Measurements from ENCODE around the gene PRPH.

Gene PRPH

GRCh38 chr12:49334226-49334625 lies 39.3 kb downstream of the PRPH start:
- no peak for ATAC-seq
- TF ChIP-seq ZC3H10 (CRISPR knock-in tag; IDR thresholded peaks at IDR 0.05) = no peak
- TF ChIP-seq OSR1 (CRISPR knock-in tag; IDR thresholded peaks at IDR 0.05) = no peak
- TF ChIP-seq CREB5 (CRISPR knock-in tag; IDR thresholded peaks at IDR 0.05; ENCODE audit: low read depth) = no peak
- TF ChIP-seq ZFP30 (CRISPR knock-in tag; IDR thresholded peaks at IDR 0.05) = no peak

- TF ChIP-seq ZC3H10 (CRISPR knock-in tag; IDR thresholded peaks at IDR 0.05) (no peak), ZFP30 (CRISPR knock-in tag; IDR thresholded peaks at IDR 0.05) (no peak), ARNTL (CRISPR knock-in tag; IDR thresholded peaks at IDR 0.05; ENCODE audit: borderline replicate concordance, low read depth) (no peak), ZNF565 (CRISPR knock-in tag; conservative IDR thresholded peaks at IDR 0.05; ENCODE audit: low read depth) (no peak)
- ATAC-seq = no peak
These were observed 39.7 kb downstream of the PRPH start for GRCh38 chr12:49334681-49335080.

- TF ChIP-seq ZFP30 (CRISPR knock-in tag; IDR thresholded peaks at IDR 0.05) = no peak
- no peak for TF ChIP-seq POU6F1 (CRISPR knock-in tag; IDR thresholded peaks at IDR 0.05; ENCODE audit: borderline replicate concordance, low read depth)
- no peak for TF ChIP-seq ARNTL (CRISPR knock-in tag; IDR thresholded peaks at IDR 0.05; ENCODE audit: borderline replicate concordance, low read depth)
- no peak for TF ChIP-seq CSDC2 (CRISPR knock-in tag; IDR thresholded peaks at IDR 0.05)
- no peak for TF ChIP-seq ZNF8 (CRISPR knock-in tag; IDR thresholded peaks at IDR 0.05)
- no peak for TF ChIP-seq ESRRG (CRISPR knock-in tag; IDR thresholded peaks at IDR 0.05)
- no peak for TF ChIP-seq SNAI2 (CRISPR knock-in tag; IDR thresholded peaks at IDR 0.05)
- no peak for TF ChIP-seq ZNF565 (CRISPR knock-in tag; conservative IDR thresholded peaks at IDR 0.05; ENCODE audit: low read depth)
- TF ChIP-seq OSR1 (CRISPR knock-in tag; IDR thresholded peaks at IDR 0.05) = no peak
- no peak for TF ChIP-seq PPARA (CRISPR knock-in tag; IDR thresholded peaks at IDR 0.05; ENCODE audit: borderline replicate concordance)
- TF ChIP-seq ISL1 (CRISPR knock-in tag; IDR thresholded peaks at IDR 0.05) = no peak
- no peak for TF ChIP-seq TCF4 (CRISPR knock-in tag; IDR thresholded peaks at IDR 0.05; ENCODE audit: borderline replicate concordance)
- ATAC-seq = no peak
These were observed 40.4 kb downstream of the PRPH start for GRCh38 chr12:49335118-49335954.

- no peak for ATAC-seq
- TF ChIP-seq POU6F1 (CRISPR knock-in tag; IDR thresholded peaks at IDR 0.05; ENCODE audit: borderline replicate concordance, low read depth) = no peak
- no peak for TF ChIP-seq RARB (CRISPR knock-in tag; IDR thresholded peaks at IDR 0.05)
- TF ChIP-seq TOX (CRISPR knock-in tag; IDR thresholded peaks at IDR 0.05; ENCODE audit: borderline replicate concordance) = no peak
- TF ChIP-seq PPARA (CRISPR knock-in tag; IDR thresholded peaks at IDR 0.05; ENCODE audit: borderline replicate concordance) = no peak
- no peak for TF ChIP-seq PATZ1 (CRISPR knock-in tag; IDR thresholded peaks at IDR 0.05; ENCODE audit: borderline replicate concordance)
- no peak for TF ChIP-seq ESRRG (CRISPR knock-in tag; IDR thresholded peaks at IDR 0.05)
- no peak for TF ChIP-seq ZFP30 (CRISPR knock-in tag; IDR thresholded peaks at IDR 0.05)
- TF ChIP-seq ZFP3 (CRISPR knock-in tag; IDR thresholded peaks at IDR 0.05) = no peak
- no peak for TF ChIP-seq GLIS3 (CRISPR knock-in tag; IDR thresholded peaks at IDR 0.05)
- TF ChIP-seq BACH2 (CRISPR knock-in tag; IDR thresholded peaks at IDR 0.05; ENCODE audit: borderline replicate concordance) = no peak
- TF ChIP-seq ARNTL (CRISPR knock-in tag; IDR thresholded peaks at IDR 0.05; ENCODE audit: borderline replicate concordance, low read depth) = no peak
- TF ChIP-seq ZNF70 (CRISPR knock-in tag; IDR thresholded peaks at IDR 0.05) = no peak
- TF ChIP-seq OSR1 (CRISPR knock-in tag; IDR thresholded peaks at IDR 0.05) = no peak
- no peak for TF ChIP-seq CSRNP3 (CRISPR knock-in tag; IDR thresholded peaks at IDR 0.05)
- TF ChIP-seq TCF4 (CRISPR knock-in tag; IDR thresholded peaks at IDR 0.05; ENCODE audit: borderline replicate concordance) = no peak
- TF ChIP-seq SNAI2 (CRISPR knock-in tag; IDR thresholded peaks at IDR 0.05) = no peak
- no peak for TF ChIP-seq CSDC2 (CRISPR knock-in tag; IDR thresholded peaks at IDR 0.05)
- no peak for TF ChIP-seq ZC3H10 (CRISPR knock-in tag; IDR thresholded peaks at IDR 0.05)
These were observed 41.2 kb downstream of the PRPH start for GRCh38 chr12:49335955-49336644.
